Stimulated activated naive B cell treated with anti-CD40 and anti-IgM and Interleukin-4, amounts not matched to agents 10 μg/mL and 1 μg/mL and 100 μg/mL, for 72 hours (primary cell): ENCODE data around the gene ANKRD50.

ENCODE experiments used
- ATAC-seq, 2 donors: fragments of 150-1000 bp; cut with Tn5 transposase; replicated peaks; 2 replicates each; pipeline ENCODE4 v1.10.0; 2021; ENCODE audit warnings: moderate library complexity in 1 of 2
- DNase-seq: peaks from one replicate; pipeline ENCODE4 v3.0.0; 2021
- H3K27ac Mint-ChIP-seq: one replicate; pipeline ENCODE4 v1.8.0; 2022; ENCODE audit warnings: mild to moderate bottlenecking, mixed read lengths
- H3K27me3 Mint-ChIP-seq, 2 donors: one replicate each; pipeline ENCODE4 v1.8.0; 2022; ENCODE audit warnings: mixed read lengths in 2 of 2
- H3K36me3 Mint-ChIP-seq, 2 donors: one replicate each; pipeline ENCODE4 v1.8.0; 2022; ENCODE audit warnings: mixed read lengths in 2 of 2, mild to moderate bottlenecking in 1 of 2
- H3K4me1 Mint-ChIP-seq, 2 donors: one replicate each; pipeline ENCODE4 v1.8.0; 2022; ENCODE audit warnings: mixed read lengths in 2 of 2, mild to moderate bottlenecking in 1 of 2
- H3K4me3 Mint-ChIP-seq, 2 donors: one replicate each; pipeline ENCODE4 v1.8.0; 2022; ENCODE audit warnings: mild to moderate bottlenecking in 2 of 2, mixed read lengths in 2 of 2, moderate library complexity in 1 of 2
- H3K9me3 Mint-ChIP-seq, 2 donors: one replicate each; pipeline ENCODE4 v1.8.0; 2022; ENCODE audit warnings: mixed read lengths in 2 of 2, mild to moderate bottlenecking in 1 of 2

Gene ANKRD50

GRCh38 chr4:124712372-124713184, at the start of gene ANKRD50:
ANKRD50 (minus strand) TSS chr4:124712732; CDS start chr4:124710511, 2,221 bp downstream.
- Mint-ChIP-seq H3K27me3 (no peaks in the 10 kb centered on the region), H3K36me3 (no peaks in the 10 kb centered on the region), H3K9me3 (no peaks in the 10 kb centered on the region), H3K4me1 (peaks cover 4 to 7% of the 10 kb centered on the region in 2 donors), H3K4me3 (peak within 1 kb of the TSS in 1 of 2 donors; percentile 90), H3K27ac (peak within 1 kb of the TSS; percentile 96)
- peak; percentile 57 for DNase-seq
- ATAC-seq: peak; percentile 81 to 82

GRCh38 chr4:124757126-124757525, 44.6 kb upstream of the ANKRD50 start:
- Mint-ChIP-seq H3K27me3 (no peaks in the 10 kb centered on the region), H3K4me3 (no peak overlapping the region), H3K9me3 (no peaks in the 10 kb centered on the region), H3K27ac (no peak overlapping the region), H3K36me3 (no peaks in the 10 kb centered on the region), H3K4me1 (no peaks in the 10 kb centered on the region)
- DNase-seq (no peak), ATAC-seq (no peak)

GRCh38 chr4:124754681-124755080, 42.1 kb upstream of the ANKRD50 start:
- H3K27me3 Mint-ChIP-seq: no peaks in the 10 kb centered on the region
- H3K9me3 Mint-ChIP-seq: no peaks in the 10 kb centered on the region
- DNase-seq (no peak), ATAC-seq (no peak)
- no peak overlapping the region for H3K4me3 Mint-ChIP-seq
- H3K36me3 Mint-ChIP-seq: no peaks in the 10 kb centered on the region
- no peaks in the 10 kb centered on the region for H3K4me1 Mint-ChIP-seq
- no peak overlapping the region for H3K27ac Mint-ChIP-seq

GRCh38 chr4:124753941-124754581, 41.5 kb upstream of the ANKRD50 start:
- DNase-seq (no peak), ATAC-seq (no peak)
- no peaks in the 10 kb centered on the region for H3K4me1 Mint-ChIP-seq
- H3K36me3 Mint-ChIP-seq: no peaks in the 10 kb centered on the region
- no peak overlapping the region for H3K27ac Mint-ChIP-seq
- H3K4me3 Mint-ChIP-seq: no peak overlapping the region
- no peaks in the 10 kb centered on the region for H3K27me3 Mint-ChIP-seq
- H3K9me3 Mint-ChIP-seq: no peaks in the 10 kb centered on the region

- Mint-ChIP-seq H3K36me3 (no peaks in the 10 kb centered on the region), H3K9me3 (no peaks in the 10 kb centered on the region), H3K4me3 (no peak overlapping the region), H3K4me1 (no peaks in the 10 kb centered on the region), H3K27ac (no peak overlapping the region), H3K27me3 (no peaks in the 10 kb centered on the region)
- ATAC-seq: no peak
- no peak for DNase-seq
These were observed 36.9 kb upstream of the ANKRD50 start for GRCh38 chr4:124749421-124749820.

- no peak overlapping the region for H3K4me3 Mint-ChIP-seq
These were observed 36.4 kb upstream of the ANKRD50 start for GRCh38 chr4:124748965-124749364.

GRCh38 chr4:124745985-124746801, 33.7 kb upstream of the ANKRD50 start:
- Mint-ChIP-seq H3K27me3 (peaks cover 0 to 5% of the 10 kb centered on the region in 2 donors), H3K4me1 (no peaks in the 10 kb centered on the region), H3K36me3 (no peaks in the 10 kb centered on the region), H3K27ac (no peak overlapping the region), H3K9me3 (no peaks in the 10 kb centered on the region), H3K4me3 (no peak overlapping the region)
- ATAC-seq (no peak), DNase-seq (no peak)

More at GRCh38 chr4:124748965-124749364, 36.4 kb upstream of the ANKRD50 start:
- no peak overlapping the region for H3K27ac Mint-ChIP-seq
- no peaks in the 10 kb centered on the region for H3K9me3 Mint-ChIP-seq
- peaks cover 0 to under 1% of the 10 kb centered on the region in 2 donors for H3K27me3 Mint-ChIP-seq
- no peaks in the 10 kb centered on the region for H3K4me1 Mint-ChIP-seq
- no peaks in the 10 kb centered on the region for H3K36me3 Mint-ChIP-seq
- DNase-seq (no peak), ATAC-seq (no peak)

- Mint-ChIP-seq H3K36me3 (no peaks in the 10 kb centered on the region), H3K27ac (no peak overlapping the region), H3K9me3 (no peaks in the 10 kb centered on the region), H3K4me3 (no peak overlapping the region), H3K4me1 (no peaks in the 10 kb centered on the region), H3K27me3 (peaks cover 0 to 5% of the 10 kb centered on the region in 2 donors)
- no peak for DNase-seq
- ATAC-seq: no peak
These were observed 31.2 kb upstream of the ANKRD50 start for GRCh38 chr4:124743711-124744110.

GRCh38 chr4:124740501-124740900, 28.0 kb upstream of the ANKRD50 start:
- ATAC-seq: no peak
- no peak for DNase-seq
- Mint-ChIP-seq H3K27me3 (peaks cover 0 to 5% of the 10 kb centered on the region in 2 donors), H3K27ac (no peak overlapping the region), H3K4me3 (no peak overlapping the region), H3K9me3 (no peaks in the 10 kb centered on the region), H3K36me3 (no peaks in the 10 kb centered on the region), H3K4me1 (no peaks in the 10 kb centered on the region)

- peaks cover 0 to 8% of the 10 kb centered on the region in 2 donors for H3K27me3 Mint-ChIP-seq
These were observed 26.5 kb upstream of the ANKRD50 start for GRCh38 chr4:124738994-124739393.

GRCh38 chr4:124737619-124738018, 25.1 kb upstream of the ANKRD50 start:
- Mint-ChIP-seq H3K4me3 (no peak overlapping the region), H3K36me3 (no peaks in the 10 kb centered on the region), H3K27me3 (peaks cover 0 to 3% of the 10 kb centered on the region in 2 donors), H3K4me1 (no peaks in the 10 kb centered on the region), H3K27ac (no peak overlapping the region), H3K9me3 (no peaks in the 10 kb centered on the region)
- ATAC-seq (no peak), DNase-seq (no peak)

More at GRCh38 chr4:124738994-124739393, 26.5 kb upstream of the ANKRD50 start:
- no peaks in the 10 kb centered on the region for H3K36me3 Mint-ChIP-seq
- no peaks in the 10 kb centered on the region for H3K9me3 Mint-ChIP-seq
- no peak overlapping the region for H3K27ac Mint-ChIP-seq
- DNase-seq (no peak), ATAC-seq (no peak)
- no peak overlapping the region for H3K4me3 Mint-ChIP-seq
- H3K4me1 Mint-ChIP-seq: no peaks in the 10 kb centered on the region

GRCh38 chr4:124736526-124736925, 24.0 kb upstream of the ANKRD50 start:
- Mint-ChIP-seq H3K4me3 (no peak overlapping the region), H3K9me3 (no peaks in the 10 kb centered on the region), H3K4me1 (no peaks in the 10 kb centered on the region), H3K36me3 (no peaks in the 10 kb centered on the region), H3K27me3 (peaks cover 0 to 5% of the 10 kb centered on the region in 2 donors), H3K27ac (no peak overlapping the region)
- DNase-seq: no peak
- ATAC-seq: no peak

GRCh38 chr4:124727331-124727890, 14.9 kb upstream of the ANKRD50 start:
- Mint-ChIP-seq H3K4me3 (no peak overlapping the region), H3K27ac (no peak overlapping the region), H3K36me3 (no peaks in the 10 kb centered on the region), H3K27me3 (peaks cover 0 to 4% of the 10 kb centered on the region in 2 donors), H3K9me3 (no peaks in the 10 kb centered on the region), H3K4me1 (no peaks in the 10 kb centered on the region)
- DNase-seq (no peak), ATAC-seq (no peak)

GRCh38 chr4:124726269-124726668, 13.7 kb upstream of the ANKRD50 start:
- Mint-ChIP-seq H3K9me3 (no peaks in the 10 kb centered on the region), H3K27ac (no peak overlapping the region), H3K27me3 (no peaks in the 10 kb centered on the region), H3K36me3 (no peaks in the 10 kb centered on the region), H3K4me3 (no peak overlapping the region), H3K4me1 (no peaks in the 10 kb centered on the region)
- no peak for ATAC-seq
- DNase-seq: no peak
